ENCODE results near the gene ARSB. TPM values are rescaled to one million over a fixed set of nuclear protein-coding genes. Genes with fewer than 3 reads are reported as not detected.

ARSB gene
- total RNA-seq, 4 donors from 2014 or later = 9.1 to 12.7 (median 10.7) TPM

- intact Hi-C loops (cut with DNase I; ENCODE audit: low total_unique reads) (no loop called here), in situ Hi-C loops (cut with MboI; ENCODE audit: low pct_ligation_motif_present in 1 of 4, low pct_unique_long_range_greater_than_20kb in 1 of 4, low sequenced_read_pairs in 3 of 4) (no loop called here)
- WGBS, 2 donors (ENCODE audit: low coverage in 1 of 2) = 79 to 81% methylated on average over 4 to 9 of the region's 9 CpGs
These were observed 54.4 kb downstream of the ARSB start for GRCh38 chr5:78930721-78931120.

GRCh38 chr5:78929833-78930232, 55.3 kb downstream of the ARSB start:
- 90 to 96% methylated on average over 2 to 4 of the region's 4 CpGs for WGBS, 2 donors (ENCODE audit: low coverage in 1 of 2)
- DNase-seq = no peak
- in situ Hi-C loops (cut with MboI; ENCODE audit: low pct_ligation_motif_present in 1 of 4, low pct_unique_long_range_greater_than_20kb in 1 of 4, low sequenced_read_pairs in 3 of 4) (no loop called here), intact Hi-C loops (cut with DNase I; ENCODE audit: low total_unique reads) (no loop called here)
- no peak overlapping the region for H3K4me3 ChIP-seq
- no peak overlapping the region for H3K27ac ChIP-seq
- H3K9me3 ChIP-seq = no peaks in the 10 kb centered on the region
- no peak for TF ChIP-seq EP300 (IDR thresholded peaks at IDR 0.05; ENCODE audit: low read depth)
- no peak for TF ChIP-seq POLR2A (IDR thresholded peaks at IDR 0.05)
- TF ChIP-seq CTCF (IDR thresholded peaks at IDR 0.05) = no peak
- no peak for TF ChIP-seq POLR2AphosphoS5 (IDR thresholded peaks at IDR 0.05)
- no peaks in the 10 kb centered on the region for H3K27me3 ChIP-seq
- no peaks in the 10 kb centered on the region for H3K36me3 ChIP-seq
- H3K4me1 ChIP-seq = no peaks in the 10 kb centered on the region

More at GRCh38 chr5:78930721-78931120, 54.4 kb downstream of the ARSB start:
- DNase-seq = no peak
- no peaks in the 10 kb centered on the region for H3K36me3 ChIP-seq
- H3K4me3 ChIP-seq = no peak overlapping the region
- TF ChIP-seq POLR2AphosphoS5 (IDR thresholded peaks at IDR 0.05) (no peak), POLR2A (IDR thresholded peaks at IDR 0.05) (no peak), EP300 (IDR thresholded peaks at IDR 0.05; ENCODE audit: low read depth) (no peak), CTCF (IDR thresholded peaks at IDR 0.05) (no peak)
- H3K9me3 ChIP-seq = no peaks in the 10 kb centered on the region
- H3K27me3 ChIP-seq = no peaks in the 10 kb centered on the region
- no peak overlapping the region for H3K27ac ChIP-seq
- H3K4me1 ChIP-seq = no peaks in the 10 kb centered on the region

- no peak overlapping the region for H3K27ac ChIP-seq
- H3K36me3 ChIP-seq = no peaks in the 10 kb centered on the region
- DNase-seq = no peak
- H3K4me1 ChIP-seq = no peaks in the 10 kb centered on the region
- TF ChIP-seq CTCF (IDR thresholded peaks at IDR 0.05) (no peak), POLR2A (IDR thresholded peaks at IDR 0.05) (no peak), EP300 (IDR thresholded peaks at IDR 0.05; ENCODE audit: low read depth) (no peak), POLR2AphosphoS5 (IDR thresholded peaks at IDR 0.05) (no peak)
- H3K4me3 ChIP-seq = no peak overlapping the region
- in situ Hi-C loops (cut with MboI; ENCODE audit: low pct_ligation_motif_present in 1 of 4, low pct_unique_long_range_greater_than_20kb in 1 of 4, low sequenced_read_pairs in 3 of 4) (no loop called here), intact Hi-C loops (cut with DNase I; ENCODE audit: low total_unique reads) (no loop called here)
- no peaks in the 10 kb centered on the region for H3K27me3 ChIP-seq
- H3K9me3 ChIP-seq = no peaks in the 10 kb centered on the region
- 91% methylated on average over 3 of the region's 3 CpGs; no CpG with 5 or more reads in 1 of the 2 donors for WGBS, 2 donors (ENCODE audit: low coverage in 1 of 2)
These were observed 57.3 kb downstream of the ARSB start for GRCh38 chr5:78927657-78928282.

GRCh38 chr5:78926252-78926651, 58.9 kb downstream of the ARSB start:
- H3K36me3 ChIP-seq = no peaks in the 10 kb centered on the region
- WGBS, 2 donors (ENCODE audit: low coverage in 1 of 2) = 81 to 88% methylated on average over 1 to 2 of the region's 2 CpGs
- H3K9me3 ChIP-seq = no peaks in the 10 kb centered on the region
- H3K4me3 ChIP-seq = no peak overlapping the region
- H3K27ac ChIP-seq = no peak overlapping the region
- no peaks in the 10 kb centered on the region for H3K4me1 ChIP-seq
- DNase-seq = no peak
- intact Hi-C loops (cut with DNase I; ENCODE audit: low total_unique reads) (no loop called here), in situ Hi-C loops (cut with MboI; ENCODE audit: low pct_ligation_motif_present in 1 of 4, low pct_unique_long_range_greater_than_20kb in 1 of 4, low sequenced_read_pairs in 3 of 4) (no loop called here)
- no peaks in the 10 kb centered on the region for H3K27me3 ChIP-seq
- TF ChIP-seq POLR2AphosphoS5 (IDR thresholded peaks at IDR 0.05) (no peak), CTCF (IDR thresholded peaks at IDR 0.05) (no peak), POLR2A (IDR thresholded peaks at IDR 0.05) (no peak), EP300 (IDR thresholded peaks at IDR 0.05; ENCODE audit: low read depth) (no peak)

All from transverse colon (tissue), 4 donors.